Activated T-cell treated with anti-CD3 and anti-CD28 coated beads, Interleukin-2, amount 50 U/mL, for 1 hour (primary cell): Measurements from ENCODE around the gene CFAP20DC.
"Not testable (repeated sequence)": the region's sequence is repeated elsewhere in the genome, so short reads cannot be mapped to it uniquely, and the experiment has no call there.

Source experiments
- DNase-seq: peaks from one replicate; pipeline ENCODE4 v3.0.0-alpha.2; 2020

Gene CFAP20DC

DNA sequence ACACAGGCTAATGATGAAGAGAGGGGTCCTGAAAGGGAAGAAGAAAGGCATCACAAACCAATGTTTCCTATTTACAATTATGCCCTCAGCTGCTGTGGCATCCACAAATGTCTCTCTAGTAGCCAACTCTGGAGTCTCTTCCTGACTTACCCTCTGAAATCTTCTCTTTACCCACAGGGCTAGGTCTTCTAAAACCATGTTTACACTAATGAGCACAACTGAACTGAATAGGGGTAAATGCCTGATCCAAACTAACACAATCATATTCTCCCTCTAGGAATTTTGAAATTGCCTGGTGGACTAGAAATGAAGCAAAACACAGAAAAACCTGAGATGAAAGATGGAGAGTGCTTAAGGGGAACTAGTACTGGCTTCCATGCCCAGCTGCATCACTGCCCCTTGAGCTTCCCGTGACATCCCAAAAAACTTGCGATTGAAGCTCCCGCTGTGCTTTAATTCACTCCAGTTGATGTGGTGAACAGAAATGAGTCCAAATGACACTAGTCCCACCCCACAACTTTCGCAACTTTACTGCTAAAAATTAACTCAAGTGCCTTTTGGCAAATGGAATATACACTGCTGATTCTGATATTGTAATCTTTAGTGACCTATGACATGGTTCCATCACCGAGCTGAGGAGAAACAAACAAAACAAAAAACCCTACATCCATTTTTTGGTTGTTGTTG, 32.8 kb downstream of the CFAP20DC start:
- DNase-seq: no peak

GRCh38 chr3:59013611-59014010, 36.2 kb downstream of the CFAP20DC start:
- no peak for DNase-seq

GRCh38 chr3:59006634-59007517, 42.9 kb downstream of the CFAP20DC start:
- DNase-seq: no peak

DNA sequence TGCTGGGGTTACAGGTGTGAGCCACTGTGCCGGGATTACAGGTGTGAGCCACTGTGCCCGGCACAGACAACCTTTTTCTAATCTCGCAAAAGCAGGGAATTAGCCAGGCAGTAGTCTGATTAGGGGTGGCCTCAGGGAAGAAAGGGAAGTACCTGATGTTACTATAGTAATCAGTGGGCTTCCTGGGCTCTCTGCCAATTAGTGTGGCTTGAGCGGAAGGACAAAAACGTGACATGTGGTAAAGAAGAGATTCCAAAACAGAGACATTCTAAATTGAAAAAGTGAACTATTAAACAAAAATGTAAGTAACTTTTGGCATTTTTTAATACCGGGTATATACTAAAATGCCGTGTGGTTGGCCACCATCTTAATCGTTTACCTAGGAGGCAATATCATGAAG, 48.1 kb downstream of the CFAP20DC start:
- DNase-seq: no peak

- DNase-seq: no peak
Observed at GRCh38 chr3:58999774-59000160, 50.1 kb downstream of the CFAP20DC start.

- no peak for DNase-seq
Observed at GRCh38 chr3:58999134-58999773, 50.6 kb downstream of the CFAP20DC start.

- no peak for DNase-seq
Observed at GRCh38 chr3:58998476-58999117, 51.2 kb downstream of the CFAP20DC start.

GRCh38 chr3:58996730-58997129, 53.1 kb downstream of the CFAP20DC start:
- DNase-seq: no peak

DNA sequence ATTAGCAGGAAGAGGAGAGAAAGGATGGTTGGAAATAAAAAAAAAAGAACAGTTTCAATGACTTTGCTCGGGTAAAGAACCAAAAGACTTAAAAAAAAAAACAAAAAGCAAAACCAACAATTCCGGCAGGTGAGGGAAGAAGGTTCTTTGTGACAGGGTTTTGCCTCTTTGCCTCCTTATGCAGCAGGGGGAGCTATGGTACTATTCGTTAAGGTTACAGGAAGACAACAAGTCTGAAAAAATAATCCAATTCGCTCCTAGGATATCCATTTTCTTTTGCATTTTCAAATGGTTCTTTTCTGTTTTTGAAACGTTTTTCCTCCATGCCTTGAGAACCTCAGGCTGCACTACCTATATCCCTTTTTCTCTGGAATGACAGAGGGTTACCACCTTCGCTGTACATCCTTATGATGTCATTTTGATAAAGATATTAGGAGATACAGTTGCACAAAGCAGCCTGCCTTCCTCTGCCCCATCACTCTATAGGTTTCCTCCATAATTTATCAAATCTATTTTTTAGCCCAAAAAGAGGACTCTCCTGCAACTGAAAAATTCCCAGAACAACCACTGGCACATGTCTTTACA, 55.0 kb downstream of the CFAP20DC start:
- no peak for DNase-seq

DNA sequence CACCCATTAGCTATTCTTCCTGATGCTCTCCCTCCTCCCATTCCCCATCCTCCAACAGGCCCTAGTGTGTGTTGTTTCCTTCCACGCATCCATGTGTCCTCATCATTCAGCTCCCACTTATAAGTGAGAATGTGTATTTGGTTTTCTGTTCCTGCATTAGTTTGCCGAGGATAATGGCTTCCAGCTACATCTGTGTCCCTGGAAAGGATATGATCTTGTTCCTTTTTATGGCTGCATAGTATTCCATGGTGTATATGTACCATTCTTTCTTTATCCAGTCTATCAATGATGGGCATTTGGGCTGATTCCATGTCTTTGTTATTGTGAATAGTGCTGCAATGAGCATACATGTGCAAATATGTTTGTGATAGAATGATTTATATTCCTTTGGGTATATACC, 56.3 kb downstream of the CFAP20DC start:
- DNase-seq: no peak

DNA sequence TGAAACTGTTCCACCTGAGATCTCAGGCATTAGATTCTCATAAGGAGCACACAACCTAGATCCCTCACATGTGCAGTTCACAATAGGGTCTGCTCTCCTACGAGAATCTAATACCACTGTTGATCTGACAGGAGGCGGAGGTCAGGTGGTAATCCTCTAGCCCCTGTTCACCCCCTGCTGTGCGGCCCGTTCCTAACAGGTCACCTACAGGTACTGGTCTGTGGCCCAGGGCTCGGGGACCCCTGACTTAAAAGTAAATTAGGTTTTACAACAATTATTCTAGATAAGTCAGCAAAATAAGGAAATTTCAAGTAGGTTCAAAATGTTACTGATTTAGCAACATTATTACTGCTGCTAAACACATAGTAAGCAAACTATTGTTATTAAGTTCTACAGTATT, 58.2 kb downstream of the CFAP20DC start:
- no peak for DNase-seq

GRCh38 chr3:58991026-58991425, 58.8 kb downstream of the CFAP20DC start:
- no peak for DNase-seq

- no peak for DNase-seq
Observed at GRCh38 chr3:58989955-58990354, 59.9 kb downstream of the CFAP20DC start.

GRCh38 chr3:58989163-58989562, 60.7 kb downstream of the CFAP20DC start:
- DNase-seq: no peak

DNA sequence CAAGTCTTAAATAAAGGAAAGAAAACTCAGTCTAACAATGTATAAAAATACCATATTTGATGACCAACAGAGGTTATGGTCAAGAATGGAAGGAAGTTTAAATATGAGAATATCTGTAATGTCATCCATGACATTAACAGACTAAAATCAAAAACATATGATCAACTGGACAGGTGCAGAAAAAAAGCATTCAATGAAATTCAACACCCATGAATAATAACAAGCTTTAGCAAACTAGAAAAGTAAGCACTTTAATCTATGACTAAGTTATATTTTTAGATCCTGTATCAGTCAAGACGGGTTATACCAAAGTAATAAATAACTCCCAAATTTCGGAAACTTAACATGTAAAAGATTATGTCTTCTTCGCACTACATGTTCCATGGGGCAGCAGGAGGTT, 61.8 kb downstream of the CFAP20DC start:
- no peak for DNase-seq

DNA sequence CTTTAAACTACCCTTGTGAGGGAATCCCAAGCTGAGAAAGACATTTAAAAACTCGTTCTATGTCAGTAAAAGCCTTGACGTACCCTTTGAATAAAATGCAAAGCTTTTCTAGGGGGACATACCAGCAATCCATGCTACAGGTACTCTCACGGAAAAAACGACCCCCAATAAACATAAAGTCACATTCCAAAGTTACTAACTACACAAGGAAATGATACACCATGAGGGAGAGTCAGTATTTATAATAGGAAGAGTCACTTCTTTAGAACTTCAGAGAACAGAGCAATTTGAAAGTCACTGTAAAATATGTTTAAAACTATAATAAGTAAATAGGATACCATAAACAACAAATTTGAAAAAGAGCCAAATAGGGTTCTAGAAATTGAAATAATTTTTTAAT, 63.2 kb downstream of the CFAP20DC start:
- DNase-seq: no peak

DNA sequence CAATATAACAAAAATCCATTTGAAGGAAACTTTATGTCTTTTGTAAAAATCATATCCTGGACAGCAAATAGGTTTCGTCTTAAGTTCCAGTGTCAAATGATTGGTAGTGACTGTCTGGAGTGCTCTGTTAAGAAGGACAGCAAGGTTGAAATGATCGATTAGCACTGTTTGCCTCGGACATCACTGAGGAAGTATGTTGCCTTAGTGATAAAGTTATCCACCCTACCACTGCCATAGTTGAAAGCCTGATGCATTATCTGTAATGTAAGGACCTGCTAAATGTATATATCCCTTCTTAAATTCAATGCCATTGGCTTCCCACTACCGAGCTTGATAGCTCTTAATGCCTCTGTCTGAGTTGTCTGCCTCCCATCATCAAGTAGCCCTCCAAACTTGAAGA, 70.0 kb downstream of the CFAP20DC start:
- DNase-seq: no peak

- DNase-seq: no peak
Observed at GRCh38 chr3:58973796-58974195, 76.0 kb downstream of the CFAP20DC start.

DNA sequence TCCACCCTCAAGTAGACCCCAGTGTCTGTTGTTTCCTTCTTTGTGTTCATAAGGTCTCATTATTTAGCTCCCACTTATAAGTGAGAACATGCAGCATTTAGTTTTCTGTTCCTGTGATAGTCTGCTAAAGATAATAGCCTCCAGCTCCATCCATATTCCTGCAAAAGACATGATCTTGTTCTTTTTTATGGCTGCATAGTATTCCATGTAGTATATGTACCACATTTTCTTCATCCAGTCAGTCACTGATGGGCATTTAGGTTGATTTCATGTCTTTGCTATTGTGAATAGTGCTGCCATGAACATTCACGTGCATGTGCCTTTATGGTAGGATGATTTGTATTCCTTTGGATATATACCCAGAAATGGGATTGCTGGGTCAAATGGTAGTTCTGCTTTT, 82.0 kb downstream of the CFAP20DC start:
- DNase-seq: not testable (repeated sequence)

GRCh38 chr3:58965865-58966264, 84.0 kb downstream of the CFAP20DC start:
- no peak for DNase-seq

GRCh38 chr3:58963928-58964503, 85.8 kb downstream of the CFAP20DC start:
- DNase-seq: no peak

- no peak for DNase-seq
Observed at GRCh38 chr3:58962816-58963215, 87.0 kb downstream of the CFAP20DC start.
